Astrocyte (in vitro differentiated cells and primary cell): ENCODE results near the gene ZNF212.

Experiments used
- EZH2 ChIP-seq: IDR thresholded peaks from 2 replicates; pipeline ENCODE4 v1.6.1; 2012; ENCODE audit warnings: mild to moderate bottlenecking, low read length, inconsistent platforms; ENCODE audit not compliant: insufficient read depth
- TF ChIP-seq, protein P1 (sequence below): IDR thresholded peaks from 2 replicates; pipeline ENCODE4 v1.5.1; 2011; ENCODE audit warnings: low read depth, mild to moderate bottlenecking, inconsistent platforms, low read length, moderate library complexity; ENCODE audit not compliant: insufficient read depth

DNA sequence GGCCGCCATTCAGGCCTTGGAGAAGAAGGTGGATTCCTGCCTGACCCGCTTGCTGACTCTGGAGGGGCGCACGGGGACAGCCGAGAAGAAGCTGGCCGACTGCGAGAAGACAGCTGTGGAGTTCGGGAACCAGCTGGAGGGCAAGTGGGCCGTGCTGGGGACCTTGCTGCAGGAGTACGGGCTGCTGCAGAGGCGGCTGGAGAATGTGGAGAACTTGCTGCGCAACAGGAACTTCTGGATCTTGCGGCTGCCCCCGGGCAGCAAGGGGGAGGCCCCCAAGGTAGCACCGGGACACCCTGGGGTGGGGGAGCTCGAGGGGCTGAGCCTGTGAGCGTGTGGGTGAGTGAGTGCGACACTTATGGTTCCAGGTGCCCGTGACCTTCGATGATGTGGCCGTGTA, 27.0 kb downstream of the ZNF212 start:
- TF ChIP-seq, protein P1, sequence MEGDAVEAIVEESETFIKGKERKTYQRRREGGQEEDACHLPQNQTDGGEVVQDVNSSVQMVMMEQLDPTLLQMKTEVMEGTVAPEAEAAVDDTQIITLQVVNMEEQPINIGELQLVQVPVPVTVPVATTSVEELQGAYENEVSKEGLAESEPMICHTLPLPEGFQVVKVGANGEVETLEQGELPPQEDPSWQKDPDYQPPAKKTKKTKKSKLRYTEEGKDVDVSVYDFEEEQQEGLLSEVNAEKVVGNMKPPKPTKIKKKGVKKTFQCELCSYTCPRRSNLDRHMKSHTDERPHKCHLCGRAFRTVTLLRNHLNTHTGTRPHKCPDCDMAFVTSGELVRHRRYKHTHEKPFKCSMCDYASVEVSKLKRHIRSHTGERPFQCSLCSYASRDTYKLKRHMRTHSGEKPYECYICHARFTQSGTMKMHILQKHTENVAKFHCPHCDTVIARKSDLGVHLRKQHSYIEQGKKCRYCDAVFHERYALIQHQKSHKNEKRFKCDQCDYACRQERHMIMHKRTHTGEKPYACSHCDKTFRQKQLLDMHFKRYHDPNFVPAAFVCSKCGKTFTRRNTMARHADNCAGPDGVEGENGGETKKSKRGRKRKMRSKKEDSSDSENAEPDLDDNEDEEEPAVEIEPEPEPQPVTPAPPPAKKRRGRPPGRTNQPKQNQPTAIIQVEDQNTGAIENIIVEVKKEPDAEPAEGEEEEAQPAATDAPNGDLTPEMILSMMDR, result no peak
- TF ChIP-seq EZH2, result no peak
